ENCODE data around the gene GASK1B.

DNA sequence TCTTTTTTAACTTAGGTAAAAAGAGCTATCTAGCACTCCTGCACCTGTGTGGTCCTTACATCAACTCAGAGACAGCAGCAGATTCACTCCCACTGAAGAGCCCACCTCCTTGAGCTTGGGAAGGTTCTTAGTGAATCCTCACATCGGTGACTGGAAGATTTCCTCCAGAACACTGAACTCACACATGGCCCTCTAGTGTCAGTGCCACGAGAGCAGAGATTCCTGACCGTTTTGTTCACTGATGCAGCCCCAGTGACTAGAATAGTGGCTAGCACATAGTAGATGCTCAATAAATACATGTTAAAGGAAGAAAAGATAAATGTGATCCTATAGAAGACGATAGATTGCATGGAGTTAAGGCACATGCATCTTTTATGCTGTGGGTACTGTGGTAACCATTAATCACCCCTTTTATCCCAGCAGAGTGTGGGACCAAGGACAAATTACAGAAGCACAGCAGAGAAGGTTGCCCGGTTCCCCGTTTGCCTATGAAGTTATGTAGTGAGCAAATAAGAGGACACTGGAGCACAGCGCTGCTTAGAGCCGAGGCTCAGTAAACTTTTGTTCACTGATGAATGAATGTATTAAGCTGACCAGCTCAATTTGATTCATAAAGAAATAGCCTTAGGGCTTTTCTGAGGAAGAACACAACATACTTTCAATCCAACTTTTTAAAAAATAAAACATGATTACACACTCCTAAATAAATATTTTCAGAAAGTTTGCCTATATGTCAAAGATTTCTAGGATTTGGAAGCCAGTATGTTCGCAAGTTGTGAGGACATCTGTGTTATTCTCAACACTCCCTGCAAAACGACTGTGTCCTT, 8.7 kb downstream of the GASK1B start:
- TF ChIP-seq POLR2A (IDR thresholded peaks at IDR 0.05): no peak
- TF ChIP-seq, protein P1, sequence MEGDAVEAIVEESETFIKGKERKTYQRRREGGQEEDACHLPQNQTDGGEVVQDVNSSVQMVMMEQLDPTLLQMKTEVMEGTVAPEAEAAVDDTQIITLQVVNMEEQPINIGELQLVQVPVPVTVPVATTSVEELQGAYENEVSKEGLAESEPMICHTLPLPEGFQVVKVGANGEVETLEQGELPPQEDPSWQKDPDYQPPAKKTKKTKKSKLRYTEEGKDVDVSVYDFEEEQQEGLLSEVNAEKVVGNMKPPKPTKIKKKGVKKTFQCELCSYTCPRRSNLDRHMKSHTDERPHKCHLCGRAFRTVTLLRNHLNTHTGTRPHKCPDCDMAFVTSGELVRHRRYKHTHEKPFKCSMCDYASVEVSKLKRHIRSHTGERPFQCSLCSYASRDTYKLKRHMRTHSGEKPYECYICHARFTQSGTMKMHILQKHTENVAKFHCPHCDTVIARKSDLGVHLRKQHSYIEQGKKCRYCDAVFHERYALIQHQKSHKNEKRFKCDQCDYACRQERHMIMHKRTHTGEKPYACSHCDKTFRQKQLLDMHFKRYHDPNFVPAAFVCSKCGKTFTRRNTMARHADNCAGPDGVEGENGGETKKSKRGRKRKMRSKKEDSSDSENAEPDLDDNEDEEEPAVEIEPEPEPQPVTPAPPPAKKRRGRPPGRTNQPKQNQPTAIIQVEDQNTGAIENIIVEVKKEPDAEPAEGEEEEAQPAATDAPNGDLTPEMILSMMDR (IDR thresholded peaks at IDR 0.05): no peak
